ENCODE results near the gene AOC1. TPM values are rescaled to one million over a fixed set of nuclear protein-coding genes. Genes with fewer than 3 reads are reported as not detected.

AOC1 gene
- total and polyA plus RNA-seq, 2 experiments from 2014 or later = 0.06 TPM; not detected in 1

DNA sequence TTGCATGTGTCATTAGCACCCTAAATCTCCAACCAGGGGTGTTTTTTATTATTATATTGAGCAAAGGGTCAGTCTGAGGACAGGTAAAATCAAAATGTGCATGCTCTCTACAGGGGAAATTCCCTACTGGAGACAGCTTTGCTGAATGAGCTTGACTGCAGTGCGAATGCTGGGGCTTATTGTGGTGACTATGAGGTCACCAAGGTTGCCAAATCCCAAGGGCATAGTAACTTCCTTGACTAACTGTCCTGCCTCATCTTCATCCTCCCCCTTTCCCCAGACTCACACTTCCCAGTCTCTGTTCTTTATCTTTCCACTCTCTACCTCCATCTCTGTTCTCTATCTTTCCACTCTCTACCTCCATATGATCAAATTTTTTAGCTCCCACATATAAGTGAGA lies 22.9 kb upstream of the AOC1 start:
- H3K4me3 ChIP-seq = no peak overlapping the region
- no peaks in the 10 kb centered on the region for H3K27me3 ChIP-seq
- H3K4me1 ChIP-seq (ENCODE audit: low read depth) = no peaks in the 10 kb centered on the region
- no peak for DNase-seq (ENCODE audit: low read depth in 1 of 2, low spot score in 1 of 2)
- no peaks in the 10 kb centered on the region for H3K9me3 ChIP-seq (ENCODE audit: low read depth)
- TF ChIP-seq, protein P1, sequence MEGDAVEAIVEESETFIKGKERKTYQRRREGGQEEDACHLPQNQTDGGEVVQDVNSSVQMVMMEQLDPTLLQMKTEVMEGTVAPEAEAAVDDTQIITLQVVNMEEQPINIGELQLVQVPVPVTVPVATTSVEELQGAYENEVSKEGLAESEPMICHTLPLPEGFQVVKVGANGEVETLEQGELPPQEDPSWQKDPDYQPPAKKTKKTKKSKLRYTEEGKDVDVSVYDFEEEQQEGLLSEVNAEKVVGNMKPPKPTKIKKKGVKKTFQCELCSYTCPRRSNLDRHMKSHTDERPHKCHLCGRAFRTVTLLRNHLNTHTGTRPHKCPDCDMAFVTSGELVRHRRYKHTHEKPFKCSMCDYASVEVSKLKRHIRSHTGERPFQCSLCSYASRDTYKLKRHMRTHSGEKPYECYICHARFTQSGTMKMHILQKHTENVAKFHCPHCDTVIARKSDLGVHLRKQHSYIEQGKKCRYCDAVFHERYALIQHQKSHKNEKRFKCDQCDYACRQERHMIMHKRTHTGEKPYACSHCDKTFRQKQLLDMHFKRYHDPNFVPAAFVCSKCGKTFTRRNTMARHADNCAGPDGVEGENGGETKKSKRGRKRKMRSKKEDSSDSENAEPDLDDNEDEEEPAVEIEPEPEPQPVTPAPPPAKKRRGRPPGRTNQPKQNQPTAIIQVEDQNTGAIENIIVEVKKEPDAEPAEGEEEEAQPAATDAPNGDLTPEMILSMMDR (IDR thresholded peaks at IDR 0.05; ENCODE audit: low read depth, low read length) = no peak
- H3K27ac ChIP-seq = no peak overlapping the region
- H3K36me3 ChIP-seq = no peaks in the 10 kb centered on the region

DNA sequence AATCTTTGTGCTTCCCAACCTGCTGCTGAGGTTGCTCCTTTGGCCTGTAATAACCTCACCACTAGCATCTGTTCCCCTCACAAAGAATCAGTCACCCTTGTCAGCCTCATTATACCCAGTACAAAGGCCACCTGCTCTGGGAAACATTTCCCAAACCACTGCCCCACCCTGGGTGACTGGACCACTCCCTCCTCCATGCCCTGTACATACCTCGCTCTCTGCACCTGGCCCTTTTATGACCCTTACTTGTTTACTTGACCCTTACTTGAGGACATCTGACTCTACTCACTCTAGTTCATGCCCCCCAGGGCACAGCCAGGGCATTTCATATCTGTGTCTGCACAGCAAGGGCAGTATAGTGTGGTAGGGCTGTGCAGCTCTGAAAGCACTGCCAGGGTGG lies 21.4 kb upstream of the AOC1 start:
- Histone ChIP-seq H3K36me3 (no peaks in the 10 kb centered on the region), H3K27me3 (no peaks in the 10 kb centered on the region), H3K4me3 (no peak overlapping the region), H3K9me3 (ENCODE audit: low read depth) (no peaks in the 10 kb centered on the region), H3K4me1 (ENCODE audit: low read depth) (no peaks in the 10 kb centered on the region), H3K27ac (no peak overlapping the region)
- TF ChIP-seq, protein P1 (IDR thresholded peaks at IDR 0.05; ENCODE audit: low read depth, low read length) = no peak
- DNase-seq (ENCODE audit: low read depth in 1 of 2, low spot score in 1 of 2) = no peak

DNA sequence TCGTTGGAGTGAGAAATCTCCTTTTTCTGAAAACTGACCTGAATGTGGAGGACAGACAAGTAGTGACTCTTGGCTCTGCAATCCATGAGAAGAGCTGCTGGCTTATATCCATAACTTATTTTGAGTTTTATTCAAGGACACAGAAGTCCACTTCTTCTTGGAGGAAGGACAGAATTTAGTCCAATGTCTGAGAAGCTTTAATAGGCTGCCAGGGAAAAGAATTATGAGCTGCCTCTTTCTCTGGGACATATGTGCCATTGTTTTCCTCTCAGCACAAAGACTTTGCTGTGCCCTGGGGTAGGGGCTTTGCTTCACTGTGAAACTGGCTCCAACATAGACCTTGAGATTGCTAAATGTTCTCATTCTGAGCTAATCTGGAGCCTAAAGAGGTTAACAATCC lies 20.5 kb upstream of the AOC1 start:
- no peak for DNase-seq (ENCODE audit: low read depth in 1 of 2, low spot score in 1 of 2)
- no peaks in the 10 kb centered on the region for H3K36me3 ChIP-seq
- TF ChIP-seq, protein P1 (IDR thresholded peaks at IDR 0.05; ENCODE audit: low read depth, low read length) = no peak
- H3K9me3 ChIP-seq (ENCODE audit: low read depth) = no peaks in the 10 kb centered on the region
- H3K27ac ChIP-seq = no peak overlapping the region
- H3K4me1 ChIP-seq (ENCODE audit: low read depth) = no peaks in the 10 kb centered on the region
- H3K4me3 ChIP-seq = no peak overlapping the region
- peaks cover 3% of the 10 kb centered on the region for H3K27me3 ChIP-seq

DNA sequence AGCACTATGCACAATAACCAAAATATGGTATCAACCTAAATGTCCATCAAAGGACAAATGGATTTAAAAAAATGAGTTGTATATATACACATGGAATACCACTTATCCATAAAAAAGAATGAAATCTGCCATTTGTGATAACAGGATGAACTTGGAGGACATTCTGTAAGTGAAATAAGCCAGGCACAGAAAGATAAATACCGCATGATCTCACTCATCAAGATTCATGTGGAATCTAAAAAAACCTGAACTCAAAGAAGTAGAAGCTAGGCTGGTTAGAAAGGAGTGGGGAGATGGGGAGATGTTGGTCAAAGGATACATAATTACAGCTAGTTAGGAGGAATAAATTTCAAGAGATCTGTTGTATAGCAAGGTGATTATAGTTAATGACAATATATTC lies 17.3 kb upstream of the AOC1 start:
- Histone ChIP-seq H3K27me3 (peaks cover 3% of the 10 kb centered on the region), H3K4me3 (no peak overlapping the region), H3K9me3 (ENCODE audit: low read depth) (no peaks in the 10 kb centered on the region), H3K4me1 (ENCODE audit: low read depth) (no peaks in the 10 kb centered on the region), H3K36me3 (no peaks in the 10 kb centered on the region), H3K27ac (no peak overlapping the region)
- DNase-seq (ENCODE audit: low read depth in 1 of 2, low spot score in 1 of 2) = no peak
- TF ChIP-seq, protein P1 (IDR thresholded peaks at IDR 0.05; ENCODE audit: low read depth, low read length) = no peak

DNA sequence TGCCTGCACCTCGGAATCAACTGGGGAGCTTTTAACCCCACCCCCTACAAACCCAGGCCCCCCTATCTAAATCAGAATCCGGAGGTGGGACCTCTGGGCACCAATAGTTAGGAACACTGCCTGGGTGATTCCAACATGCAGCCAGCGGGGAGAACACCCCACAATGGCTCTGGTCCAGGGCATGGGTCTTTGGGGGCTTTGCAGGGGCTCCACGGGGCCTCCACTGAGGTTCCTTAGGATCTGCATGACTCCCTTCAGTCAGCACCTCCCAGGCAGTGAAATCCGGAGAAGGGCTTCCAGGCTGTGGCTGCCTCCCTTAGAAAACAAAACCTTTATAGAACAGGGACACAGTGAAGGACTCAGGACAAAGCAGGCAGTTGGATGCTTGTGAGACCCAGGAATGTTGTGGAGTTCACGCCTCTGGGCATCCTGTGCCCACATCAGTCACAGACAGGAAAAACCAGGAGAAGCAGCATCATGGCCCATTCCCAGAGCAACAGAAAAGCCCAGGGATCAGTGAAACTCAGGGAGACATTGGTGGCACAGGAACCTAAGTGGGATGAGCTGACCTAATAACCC lies 16.5 kb upstream of the AOC1 start:
- Histone ChIP-seq H3K9me3 (ENCODE audit: low read depth) (no peaks in the 10 kb centered on the region), H3K27ac (no peak overlapping the region), H3K4me1 (ENCODE audit: low read depth) (no peaks in the 10 kb centered on the region), H3K36me3 (no peaks in the 10 kb centered on the region), H3K27me3 (peaks cover 3% of the 10 kb centered on the region), H3K4me3 (no peak overlapping the region)
- DNase-seq (ENCODE audit: low read depth in 1 of 2, low spot score in 1 of 2) = no peak
- TF ChIP-seq, protein P1 (IDR thresholded peaks at IDR 0.05; ENCODE audit: low read depth, low read length) = no peak

All from cardiac muscle cell (in vitro differentiated cells and primary cell).